WTC11 (cell line): ENCODE measurements around the gene GIMAP2. TPM values are rescaled to one million over a fixed set of nuclear protein-coding genes. Genes with fewer than 3 reads are reported as not detected.

Source experiments
- ATAC-seq: fragments of 200-7000 bp; cut with Tn5 transposase; 2 replicates; pipeline ENCODE4 v1.10.0; 2021; ENCODE audit warnings: mild to moderate bottlenecking, moderate library complexity
- CTCF ChIA-PET: fragments of 300-600 bp; sonication (Branson Sonifier 250); formaldehyde crosslinking; loops from one replicate; lab custom pipeline; 2021; ENCODE audit warnings: antibody characterized with exemption; lab: Charles Lee
- POLR2A ChIA-PET: fragments of 350-600 bp; sonication (Branson Sonifier 250); formaldehyde crosslinking; loops from one replicate; lab custom pipeline; 2021; ENCODE audit warnings: antibody characterized with exemption; lab: Charles Lee
- DNase-seq: peaks from one replicate; pipeline ENCODE4 v3.0.0; 2021; ENCODE audit warnings: low spot score
- H3K27ac Mint-ChIP-seq: 2 replicates; pipeline ENCODE4 v1.8.0; 2021; ENCODE audit warnings: mixed read lengths
- H3K27me3 Mint-ChIP-seq: 2 replicates; pipeline ENCODE4 v1.8.0; 2021; ENCODE audit warnings: low read depth, mild to moderate bottlenecking, moderate library complexity, mixed read lengths
- H3K36me3 Mint-ChIP-seq: 2 replicates; pipeline ENCODE4 v1.8.0; 2021; ENCODE audit warnings: mixed read lengths
- H3K4me1 Mint-ChIP-seq: 2 replicates; pipeline ENCODE4 v1.8.0; 2022; ENCODE audit warnings: mixed read lengths
- H3K4me3 Mint-ChIP-seq: 2 replicates; pipeline ENCODE4 v1.8.0; 2021; ENCODE audit warnings: mild to moderate bottlenecking, moderate library complexity, mixed read lengths
- H3K9me3 Mint-ChIP-seq: 2 replicates; pipeline ENCODE4 v1.8.0; 2021; ENCODE audit warnings: mixed read lengths
- ARID4B ChIP-seq: sonication (generic); formaldehyde crosslinking; IDR thresholded peaks from 2 replicates; pipeline ENCODE4 v1.8.0; 2023; ENCODE audit warnings: missing genetic modification reagents, mild to moderate bottlenecking, borderline replicate concordance
- ATF6 ChIP-seq: sonication (generic); formaldehyde crosslinking; IDR thresholded peaks from 2 replicates; pipeline ENCODE4 v1.8.1; 2023; ENCODE audit warnings: mild to moderate bottlenecking, missing genetic modification reagents
- CBFB ChIP-seq: sonication (generic); formaldehyde crosslinking; IDR thresholded peaks from 2 replicates; pipeline ENCODE4 v1.8.1; 2022; ENCODE audit warnings: mild to moderate bottlenecking, low read depth, missing genetic modification reagents
- CREM ChIP-seq: sonication (generic); formaldehyde crosslinking; IDR thresholded peaks from 2 replicates; pipeline ENCODE4 v1.8.1; 2022; ENCODE audit warnings: mild to moderate bottlenecking, missing genetic modification reagents, moderate library complexity
- E2F1 ChIP-seq: sonication (generic); formaldehyde crosslinking; IDR thresholded peaks from 2 replicates; pipeline ENCODE4 v1.8.0; 2022; ENCODE audit warnings: mild to moderate bottlenecking, missing genetic modification reagents
- E2F5 ChIP-seq: sonication (generic); formaldehyde crosslinking; IDR thresholded peaks from 2 replicates; pipeline ENCODE4 v1.8.1; 2022; ENCODE audit warnings: mild to moderate bottlenecking, moderate library complexity, missing genetic modification reagents
- ELF4 ChIP-seq: sonication (generic); formaldehyde crosslinking; IDR thresholded peaks from 2 replicates; pipeline ENCODE4 v1.8.1; 2022; ENCODE audit warnings: low read depth, mild to moderate bottlenecking, moderate library complexity, missing genetic modification reagents
- ETV6 ChIP-seq: sonication (generic); formaldehyde crosslinking; IDR thresholded peaks from 2 replicates; pipeline ENCODE4 v1.8.1; 2022; ENCODE audit warnings: mild to moderate bottlenecking, missing genetic modification reagents
- HMGA2 ChIP-seq: fragments of 250-450 bp; sonication (Bioruptor Pico); IDR thresholded peaks from 2 replicates; pipeline ENCODE4 v1.4.0; 2021; ENCODE audit warnings: mild to moderate bottlenecking, moderate library complexity
- HMGXB4 ChIP-seq: sonication (generic); formaldehyde crosslinking; IDR thresholded peaks from 2 replicates; pipeline ENCODE4 v1.8.1; 2023; ENCODE audit warnings: mild to moderate bottlenecking, moderate library complexity, missing genetic modification reagents
- JAZF1 ChIP-seq: fragments of 250-450 bp; sonication (Bioruptor Pico); IDR thresholded peaks from 2 replicates; pipeline ENCODE4 v1.9.0; 2021; ENCODE audit warnings: moderate library complexity, mild to moderate bottlenecking, inconsistent platforms
- MYBL2 ChIP-seq: sonication (generic); formaldehyde crosslinking; IDR thresholded peaks from 2 replicates; pipeline ENCODE4 v1.8.1; 2023; ENCODE audit warnings: mild to moderate bottlenecking, moderate library complexity, missing genetic modification reagents
- NFE2L1 ChIP-seq: sonication (generic); formaldehyde crosslinking; IDR thresholded peaks from 2 replicates; pipeline ENCODE4 v1.8.1; 2023; ENCODE audit warnings: missing genetic modification reagents
- NR3C1 ChIP-seq: sonication (generic); formaldehyde crosslinking; conservative IDR thresholded peaks from 2 replicates; pipeline ENCODE4 v1.8.1; 2023; ENCODE audit warnings: low read depth, mild to moderate bottlenecking, missing genetic modification reagents
- PRDM15 ChIP-seq: sonication (generic); formaldehyde crosslinking; IDR thresholded peaks from 2 replicates; pipeline ENCODE4 v1.8.0; 2022; ENCODE audit warnings: missing genetic modification reagents
- PRRX2 ChIP-seq: fragments of 250-450 bp; sonication (Bioruptor Pico); IDR thresholded peaks from 2 replicates; pipeline ENCODE4 v1.8.0; 2021; ENCODE audit warnings: mild to moderate bottlenecking
- ZNF263 ChIP-seq: sonication (generic); formaldehyde crosslinking; IDR thresholded peaks from 2 replicates; pipeline ENCODE4 v1.8.1; 2022; ENCODE audit warnings: low read depth, mild to moderate bottlenecking, moderate library complexity, missing genetic modification reagents
- total RNA-seq: library from RNA; stranded (reverse); gene quantifications from 3 replicates; pipeline ENCODE4 v1.2.3, GENCODE V29; 2021

GIMAP2 gene
- total RNA-seq, 1 experiment from 2014 or later, result 0.15 TPM

GRCh38 chr7:150685219-150686029 lies at the start of gene GIMAP2 (continued):
- TF ChIP-seq E2F1 (CRISPR knock-in tag), result no peak
- no peak for TF ChIP-seq ETV6 (CRISPR knock-in tag)
- no peak for TF ChIP-seq CREM
- TF ChIP-seq, all 79 proteins: peak for 0

GRCh38 chr7:150641854-150642253 lies 43.7 kb upstream of the GIMAP2 start:
- ChIA-PET CTCF (no interaction called here), POLR2A (no interaction called here)
- no peak overlapping the region for H3K27ac Mint-ChIP-seq
- peaks cover 4% of the 10 kb centered on the region; the same call in 1 of the 2 replicates for H3K36me3 Mint-ChIP-seq
- DNase-seq (no peak), ATAC-seq (no peak)
- H3K27me3 Mint-ChIP-seq, result peaks cover 26% of the 10 kb centered on the region
- no peak overlapping the region for H3K4me3 Mint-ChIP-seq
- no peaks in the 10 kb centered on the region for H3K4me1 Mint-ChIP-seq
- H3K9me3 Mint-ChIP-seq, result peaks cover 41% of the 10 kb centered on the region
- no peak for TF ChIP-seq HMGXB4 (CRISPR knock-in tag)
- TF ChIP-seq JAZF1 (CRISPR knock-in tag), result no peak
- no peak for TF ChIP-seq NFE2L1 (CRISPR knock-in tag)
- TF ChIP-seq ZNF263 (CRISPR knock-in tag), result no peak
- no peak for TF ChIP-seq CBFB (CRISPR knock-in tag)
- TF ChIP-seq PRDM15 (CRISPR knock-in tag), result no peak
- TF ChIP-seq E2F1 (CRISPR knock-in tag), result no peak

- Mint-ChIP-seq H3K36me3 (no peaks in the 10 kb centered on the region; the same call in 1 of the 2 replicates), H3K27ac (no peak overlapping the region), H3K27me3 (peaks cover 18% of the 10 kb centered on the region), H3K4me1 (no peaks in the 10 kb centered on the region), H3K9me3 (peaks cover 32% of the 10 kb centered on the region), H3K4me3 (no peak overlapping the region)
- ChIA-PET CTCF (no interaction called here), POLR2A (no interaction called here)
- no peak for DNase-seq
- no peak for ATAC-seq
- TF ChIP-seq ARID4B (CRISPR knock-in tag) (no peak), E2F5 (no peak), PRRX2 (CRISPR knock-in tag) (no peak), HMGA2 (CRISPR knock-in tag) (no peak), NR3C1 (CRISPR knock-in tag) (no peak), MYBL2 (no peak), ATF6 (CRISPR knock-in tag) (no peak), ELF4 (CRISPR knock-in tag) (no peak)
Observed at GRCh38 chr7:150642926-150643325, 42.6 kb upstream of the GIMAP2 start.
